ENCODE measurements around the gene DDX11.
"Not testable (repeated sequence)": the region's sequence is repeated elsewhere in the genome, so short reads cannot be mapped to it uniquely, and the experiment has no call there.

DNA sequence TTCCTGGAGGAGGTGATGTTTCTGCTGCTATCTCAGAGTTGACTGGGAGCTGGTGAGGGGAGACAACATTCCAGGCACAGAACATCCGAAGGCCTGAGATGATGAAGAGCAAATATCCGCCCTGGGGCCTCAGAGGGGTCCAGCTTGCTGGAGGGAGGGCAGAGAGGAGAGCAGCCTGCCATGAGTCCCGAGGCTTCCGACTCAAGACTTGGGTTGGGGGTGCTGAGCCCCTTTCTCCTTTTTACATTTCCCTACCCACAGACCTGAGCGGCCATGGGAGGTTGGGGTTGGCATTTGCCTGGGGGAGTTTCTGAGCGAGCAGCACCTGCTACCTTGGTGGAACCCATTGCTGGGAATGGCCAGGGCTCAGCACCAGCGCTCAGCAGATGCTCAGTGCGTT is 13.8 kb downstream of the DDX11 start:
- TF ChIP-seq EZH2 (optimal IDR thresholded peaks at IDR 0.05; ENCODE audit: low read depth, low read length); CTCF (IDR thresholded peaks at IDR 0.05; ENCODE audit: low read length): not testable (repeated sequence)

Measured in MM.1S (cell line).